Dorsolateral prefrontal cortex (tissue), 118 donors: Measurements from ENCODE around the gene PRAMEF1. TPM values are rescaled to one million over a fixed set of nuclear protein-coding genes. Genes with fewer than 3 reads are reported as not detected.

Source experiments
- total RNA-seq, 120 experiments: library from RNA; stranded (reverse); gene quantifications; one replicate each; pipeline versions ENCODE4 v1.2.3 to v1.2.4, GENCODE V29; 2022

The PRAMEF1 gene
- total RNA-seq, 120 experiments from 2014 or later: not detected

Other genes with a start within 250 kb of the PRAMEF1 start
- gene DHRS3, start 173.2 kb upstream of the PRAMEF1 start, total RNA-seq: 10 to 100 TPM; 19.3 to 58.1 (median 31.3) TPM
- gene AADACL4, start 147.3 kb upstream of the PRAMEF1 start, total RNA-seq: not detected
- gene AADACL3, start 75.3 kb upstream of the PRAMEF1 start, total RNA-seq: not detected
- 1 to 10 TPM in 1 of 120 experiments, under 1 TPM in 6, not detected in 113; 0.17 to 1.1 (median 0.55) TPM for gene CFAP107, start 45.2 kb upstream of the PRAMEF1 start, total RNA-seq
- gene PRAMEF12, start 17.7 kb upstream of the PRAMEF1 start, total RNA-seq: not detected
- not detected for gene PRAMEF11, start 40.0 kb downstream of the PRAMEF1 start, total RNA-seq
- not detected for gene HNRNPCL1, start 57.3 kb downstream of the PRAMEF1 start, total RNA-seq
- not detected for gene PRAMEF2, start 65.7 kb downstream of the PRAMEF1 start, total RNA-seq
- gene PRAMEF4, start 94.8 kb downstream of the PRAMEF1 start, total RNA-seq: not detected
- gene PRAMEF10, start 106.9 kb downstream of the PRAMEF1 start, total RNA-seq: not detected
- gene PRAMEF7, start 125.2 kb downstream of the PRAMEF1 start, total RNA-seq: not detected
- gene PRAMEF6, start 156.2 kb downstream of the PRAMEF1 start, total RNA-seq: not detected